Measurements from ENCODE around the gene PSMA6.
A peak's percentile ranks its signal among the peaks of the same experiment; 100 is the strongest.
"Not testable (repeated sequence)": the region's sequence is repeated elsewhere in the genome, so short reads cannot be mapped to it uniquely, and the experiment has no call there.

The PSMA6 gene

GRCh38 chr14:35335388-35336092 lies 43.4 kb downstream of the PSMA6 start:
- TF ChIP-seq CTCF (IDR thresholded peaks at IDR 0.05; ENCODE audit: poor library complexity, severe bottlenecking), result no peak
- DNase-seq (ENCODE audit: low spot score) (peak; percentile 78), ATAC-seq (ENCODE audit: low read depth) (peak; percentile 2; the same call in 2 of the 3 replicates)
- Histone ChIP-seq H3K27ac (ENCODE audit: poor library complexity, severe bottlenecking) (peak overlapping the region; percentile 83), H3K4me3 (ENCODE audit: severe bottlenecking) (no peak overlapping the region), H3K9me3 (ENCODE audit: severe bottlenecking) (no peaks in the 10 kb centered on the region), H3K27me3 (ENCODE audit: insufficient read depth, poor library complexity, severe bottlenecking) (no peaks in the 10 kb centered on the region), H3K4me1 (ENCODE audit: insufficient read depth, poor library complexity, severe bottlenecking) (peaks cover 56% of the 10 kb centered on the region), H3K36me3 (ENCODE audit: low read depth) (no peaks in the 10 kb centered on the region)

- not testable (repeated sequence) for H3K27me3 ChIP-seq (ENCODE audit: insufficient read depth, poor library complexity, severe bottlenecking); H3K4me3 ChIP-seq (ENCODE audit: severe bottlenecking); H3K36me3 ChIP-seq (ENCODE audit: low read depth); ATAC-seq (ENCODE audit: low read depth); DNase-seq (ENCODE audit: low spot score); H3K9me3 ChIP-seq (ENCODE audit: severe bottlenecking)
- Histone ChIP-seq H3K4me1 (ENCODE audit: insufficient read depth, poor library complexity, severe bottlenecking) (peaks cover 56% of the 10 kb centered on the region), H3K27ac (ENCODE audit: poor library complexity, severe bottlenecking) (peak overlapping the region; percentile 83)
Observed at GRCh38 chr14:35336171-35336493, 44.0 kb downstream of the PSMA6 start.

GRCh38 chr14:35336494-35337268 lies 44.5 kb downstream of the PSMA6 start:
- H3K27me3 ChIP-seq (ENCODE audit: insufficient read depth, poor library complexity, severe bottlenecking), result no peaks in the 10 kb centered on the region
- DNase-seq (ENCODE audit: low spot score) (peak; percentile 95), ATAC-seq (ENCODE audit: low read depth) (peak; percentile 71)
- TF ChIP-seq CTCF (IDR thresholded peaks at IDR 0.05; ENCODE audit: poor library complexity, severe bottlenecking), result peak; percentile 50
- no peaks in the 10 kb centered on the region for H3K36me3 ChIP-seq (ENCODE audit: low read depth)
- no peaks in the 10 kb centered on the region for H3K9me3 ChIP-seq (ENCODE audit: severe bottlenecking)
- H3K4me3 ChIP-seq (ENCODE audit: severe bottlenecking), result no peak overlapping the region
- H3K27ac ChIP-seq (ENCODE audit: poor library complexity, severe bottlenecking), result peak overlapping the region; percentile 83
- H3K4me1 ChIP-seq (ENCODE audit: insufficient read depth, poor library complexity, severe bottlenecking), result peaks cover 58% of the 10 kb centered on the region

- Histone ChIP-seq H3K4me3 (ENCODE audit: severe bottlenecking) (no peak overlapping the region), H3K4me1 (ENCODE audit: insufficient read depth, poor library complexity, severe bottlenecking) (peaks cover 55% of the 10 kb centered on the region), H3K27me3 (ENCODE audit: insufficient read depth, poor library complexity, severe bottlenecking) (no peaks in the 10 kb centered on the region), H3K27ac (ENCODE audit: poor library complexity, severe bottlenecking) (peak overlapping the region; percentile 83), H3K36me3 (ENCODE audit: low read depth) (no peaks in the 10 kb centered on the region), H3K9me3 (ENCODE audit: severe bottlenecking) (no peaks in the 10 kb centered on the region)
- peak; percentile 14 for TF ChIP-seq CTCF (IDR thresholded peaks at IDR 0.05; ENCODE audit: poor library complexity, severe bottlenecking)
- DNase-seq (ENCODE audit: low spot score) (no peak), ATAC-seq (ENCODE audit: low read depth) (peak; percentile 3; the same call in 1 of the 3 replicates)
Observed at GRCh38 chr14:35337269-35338255, 45.4 kb downstream of the PSMA6 start.

All from RWPE2 (cell line).